Smooth muscle cell (in vitro differentiated cells): ENCODE data around the gene RBM22. TPM values are rescaled to one million over a fixed set of nuclear protein-coding genes. Genes with fewer than 3 reads are reported as not detected.

Experiments
- DNase-seq: peaks from one replicate; lab custom pipeline; 2025; ENCODE audit not compliant: unreplicated experiment; lab: John Stamatoyannopoulos, UW
- H2AFZ ChIP-seq: fragments of 200-600 bp; sonication (generic); 2 replicates; pipeline ENCODE4 v1.6.0; 2016; ENCODE audit warnings: antibody characterized with exemption, low read depth, mild to moderate bottlenecking
- H3F3A ChIP-seq: fragments of 200-600 bp; sonication (generic); 2 replicates; pipeline ENCODE4 v1.6.0; 2017; ENCODE audit warnings: antibody characterized with exemption, low read depth
- H3K27ac ChIP-seq: fragments of 200-600 bp; sonication (generic); 2 replicates; pipeline ENCODE4 v1.5.1; 2016; ENCODE audit warnings: low read depth, mild to moderate bottlenecking
- H3K27me3 ChIP-seq: fragments of 200-600 bp; sonication (generic); 2 replicates; pipeline ENCODE4 v1.6.1; 2016; ENCODE audit warnings: low read depth, mild to moderate bottlenecking
- H3K36me3 ChIP-seq: fragments of 200-600 bp; sonication (generic); 2 replicates; pipeline ENCODE4 v1.5.1; 2016; ENCODE audit warnings: low read depth
- H3K4me1 ChIP-seq: fragments of 200-600 bp; sonication (generic); 2 replicates; pipeline ENCODE4 v1.5.1; 2016; ENCODE audit warnings: low read depth
- H3K4me2 ChIP-seq: fragments of 200-600 bp; sonication (generic); 2 replicates; pipeline ENCODE4 v1.6.0; 2016; ENCODE audit warnings: mild to moderate bottlenecking
- H3K4me3 ChIP-seq: fragments of 200-600 bp; sonication (generic); 2 replicates; pipeline ENCODE4 v1.5.1; 2016; ENCODE audit warnings: mild to moderate bottlenecking
- H3K79me2 ChIP-seq: fragments of 200-600 bp; sonication (generic); 2 replicates; pipeline ENCODE4 v1.6.0; 2016; ENCODE audit warnings: low read depth, mild to moderate bottlenecking
- H3K9ac ChIP-seq: fragments of 200-600 bp; sonication (generic); 2 replicates; pipeline ENCODE4 v1.6.0; 2016; ENCODE audit warnings: low read depth
- H3K9me3 ChIP-seq: fragments of 200-600 bp; sonication (generic); replicated peaks from 2 replicates; pipeline ENCODE4 v1.5.1; 2016; ENCODE audit warnings: low read depth
- H4K20me1 ChIP-seq: fragments of 200-600 bp; sonication (generic); 2 replicates; pipeline ENCODE4 v1.6.0; 2016; ENCODE audit warnings: low read depth
- CTCF ChIP-seq: fragments of 200-600 bp; sonication (generic); IDR thresholded peaks from 2 replicates; pipeline ENCODE4 v1.5.1; 2017; ENCODE audit warnings: borderline replicate concordance, mild to moderate bottlenecking, antibody characterized with exemption; ENCODE audit not compliant: insufficient read depth, poor library complexity, severe bottlenecking
- WGBS: methylation state at CpG from one replicate; pipeline ENCODE4 v1.1.7; 2016; ENCODE audit warnings: low lambda C conversion rate; 5-methylcytosine and 5-hydroxymethylcytosine counted together
- polyA plus RNA-seq: library from polyadenylated mRNA; unstranded; fragments of >200 nt; fragmentation: Nextera tagmentation; extraction: Ambion mirVana; gene quantifications from 2 replicates; pipeline ENCODE4 v1.2.1, GENCODE V29; 2016
- total RNA-seq: library from RNA; depleted of rRNA; stranded (reverse); fragments of >200 nt; gene quantifications from 2 replicates; pipeline ENCODE4 v1.2.3, GENCODE V29; 2014

Gene RBM22
- total and polyA plus RNA-seq, 2 experiments from 2014 or later = 48.6 to 64.0 TPM

- WGBS = 97% methylated on average over 3 of the region's 3 CpGs
- H4K20me1 ChIP-seq = no peaks in the 10 kb centered on the region
- no peak for TF ChIP-seq CTCF
Observed at GRCh38 chr5:150663936-150664335, 36.9 kb downstream of the RBM22 start.

GRCh38 chr5:150662731-150663516, 37.9 kb downstream of the RBM22 start:
- no peak overlapping the region for H3K27ac ChIP-seq
- H3K9me3 ChIP-seq = no peaks in the 10 kb centered on the region
- no peak for DNase-seq
- 66% methylated on average over 4 of the region's 4 CpGs for WGBS
- no peaks in the 10 kb centered on the region for H3K27me3 ChIP-seq
- no peak overlapping the region for H3K4me2 ChIP-seq
- no peak overlapping the region for H2AFZ ChIP-seq
- no peak for TF ChIP-seq CTCF
- H3K9ac ChIP-seq = no peak overlapping the region
- H3F3A ChIP-seq = no peaks in the 10 kb centered on the region
- no peaks in the 10 kb centered on the region for H3K36me3 ChIP-seq
- peaks cover 11% of the 10 kb centered on the region for H3K4me1 ChIP-seq
- H4K20me1 ChIP-seq = no peaks in the 10 kb centered on the region
- H3K4me3 ChIP-seq = no peak overlapping the region
- H3K79me2 ChIP-seq = no peaks in the 10 kb centered on the region

More at GRCh38 chr5:150663936-150664335, 36.9 kb downstream of the RBM22 start:
- Histone ChIP-seq H3K9ac (no peak overlapping the region), H3K79me2 (no peaks in the 10 kb centered on the region), H3K27ac (no peak overlapping the region), H3K4me3 (no peak overlapping the region), H2AFZ (no peak overlapping the region), H3F3A (no peaks in the 10 kb centered on the region), H3K9me3 (no peaks in the 10 kb centered on the region), H3K36me3 (no peaks in the 10 kb centered on the region), H3K4me1 (peaks cover 11% of the 10 kb centered on the region), H3K27me3 (no peaks in the 10 kb centered on the region), H3K4me2 (no peak overlapping the region)
- no peak for DNase-seq

- Histone ChIP-seq H2AFZ (no peak overlapping the region), H3K4me1 (peaks cover 11% of the 10 kb centered on the region), H3F3A (no peaks in the 10 kb centered on the region), H4K20me1 (no peaks in the 10 kb centered on the region), H3K9me3 (no peaks in the 10 kb centered on the region), H3K27me3 (no peaks in the 10 kb centered on the region), H3K9ac (no peak overlapping the region), H3K4me3 (no peak overlapping the region), H3K27ac (no peak overlapping the region), H3K4me2 (no peak overlapping the region), H3K79me2 (no peaks in the 10 kb centered on the region), H3K36me3 (no peaks in the 10 kb centered on the region)
- DNase-seq = no peak
- 93% methylated on average over 10 of the region's 10 CpGs for WGBS
- TF ChIP-seq CTCF = no peak
Observed at GRCh38 chr5:150661821-150662596, 38.9 kb downstream of the RBM22 start.
